ENCODE results near the gene FAU.
"Not testable (repeated sequence)": the region's sequence is repeated elsewhere in the genome, so short reads cannot be mapped to it uniquely, and the experiment has no call there.

The FAU gene

DNA sequence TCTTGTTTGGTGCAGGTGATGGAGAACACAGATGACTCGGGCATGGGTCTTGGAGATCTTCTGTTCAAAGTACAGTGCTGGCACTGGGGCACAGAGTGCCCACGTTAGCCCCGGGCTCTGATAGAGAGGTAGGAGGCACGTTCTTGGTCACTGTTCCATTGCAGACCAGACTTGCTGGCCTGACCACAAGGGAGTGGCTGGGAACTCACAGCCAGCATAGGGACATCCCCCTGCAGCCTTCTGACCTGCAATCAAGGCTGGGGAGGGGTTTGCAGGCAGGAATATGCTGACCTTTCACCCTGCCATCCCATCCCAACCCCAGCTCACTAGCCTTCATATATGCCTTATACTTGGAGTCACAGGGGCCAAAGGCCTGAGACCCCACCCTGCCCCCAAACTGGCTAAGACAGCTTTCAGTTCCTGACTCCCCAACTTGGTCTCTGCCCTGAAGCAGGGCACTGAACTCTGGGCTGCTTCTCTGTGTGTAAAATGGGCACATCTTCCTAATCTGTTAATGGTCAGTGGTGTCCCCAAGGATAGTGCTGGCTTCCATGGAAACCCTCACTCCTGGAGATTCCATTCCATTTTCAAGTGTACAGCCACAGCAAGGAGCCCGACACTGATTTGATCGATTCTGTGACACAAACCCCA is 4.8 kb upstream of the FAU start:
- DNase-seq (ENCODE audit: insufficient read length, low spot score) (no peak), FAIRE-seq (no peak)
- TF ChIP-seq POLR2A (IDR thresholded peaks at IDR 0.05; ENCODE audit: low read depth, low read length): no peak; the same call in 1 of the 2 replicates
- peak; percentile 51; the same call in 1 of the 2 replicates for TF ChIP-seq POLR2AphosphoS5 (IDR thresholded peaks at IDR 0.05; ENCODE audit: low read depth, low read length)

DNA sequence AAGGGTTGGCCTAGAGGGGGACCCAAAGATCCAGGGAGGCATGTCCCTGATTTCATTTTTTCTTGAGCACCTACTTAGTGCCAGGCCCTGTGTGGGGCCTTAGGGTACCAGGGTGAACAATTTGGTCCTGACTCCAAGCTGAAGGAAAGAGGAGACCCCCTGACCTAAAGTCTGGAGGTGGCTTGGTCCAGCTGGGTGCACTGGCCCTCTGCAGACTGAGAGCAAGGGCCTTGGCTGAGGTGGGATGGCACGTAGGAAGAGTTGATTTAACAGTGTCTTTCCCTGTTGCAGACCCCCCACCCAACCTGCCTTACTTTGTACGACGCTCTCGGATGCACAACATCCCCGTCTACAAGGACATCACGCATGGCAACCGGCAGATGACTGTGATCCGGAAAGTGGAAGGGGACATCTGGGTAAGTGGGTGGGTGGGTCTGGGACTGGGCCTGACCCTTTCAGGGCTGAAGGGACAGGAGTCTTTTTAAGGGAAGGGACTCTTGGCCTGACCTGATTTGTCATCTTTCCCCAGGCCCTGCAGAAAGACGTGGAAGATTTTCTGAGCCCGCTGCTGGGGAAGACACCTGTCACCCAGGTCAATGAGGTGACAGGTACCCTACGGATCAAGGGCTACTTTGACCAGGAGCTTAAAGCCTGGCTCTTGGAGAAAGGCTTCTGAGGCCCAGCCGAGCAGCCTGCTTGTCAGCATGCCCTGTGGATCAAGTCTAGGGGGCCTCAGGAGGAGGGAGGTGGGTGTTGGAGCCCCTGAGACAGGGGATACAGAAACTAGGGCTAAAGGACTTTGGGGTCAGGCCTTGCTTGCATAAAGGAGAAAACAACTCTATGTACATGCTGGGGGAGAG is 3.5 kb upstream of the FAU start:
- FAIRE-seq: no peak
- TF ChIP-seq SPI1 (IDR thresholded peaks at IDR 0.05; ENCODE audit: low read depth, low read length) (no peak), POU2F2 (IDR thresholded peaks at IDR 0.05; ENCODE audit: low read depth, low read length) (no peak), POLR2AphosphoS5 (IDR thresholded peaks at IDR 0.05; ENCODE audit: low read depth, low read length) (no peak), POLR2A (IDR thresholded peaks at IDR 0.05; ENCODE audit: low read depth, low read length) (no peak), PAX5 (IDR thresholded peaks at IDR 0.05; ENCODE audit: insufficient read depth, low read length, severe bottlenecking) (no peak), TAF1 (IDR thresholded peaks at IDR 0.05; ENCODE audit: low read depth, low read length) (no peak)
- DNase-seq (ENCODE audit: insufficient read length, low spot score): no peak

DNA sequence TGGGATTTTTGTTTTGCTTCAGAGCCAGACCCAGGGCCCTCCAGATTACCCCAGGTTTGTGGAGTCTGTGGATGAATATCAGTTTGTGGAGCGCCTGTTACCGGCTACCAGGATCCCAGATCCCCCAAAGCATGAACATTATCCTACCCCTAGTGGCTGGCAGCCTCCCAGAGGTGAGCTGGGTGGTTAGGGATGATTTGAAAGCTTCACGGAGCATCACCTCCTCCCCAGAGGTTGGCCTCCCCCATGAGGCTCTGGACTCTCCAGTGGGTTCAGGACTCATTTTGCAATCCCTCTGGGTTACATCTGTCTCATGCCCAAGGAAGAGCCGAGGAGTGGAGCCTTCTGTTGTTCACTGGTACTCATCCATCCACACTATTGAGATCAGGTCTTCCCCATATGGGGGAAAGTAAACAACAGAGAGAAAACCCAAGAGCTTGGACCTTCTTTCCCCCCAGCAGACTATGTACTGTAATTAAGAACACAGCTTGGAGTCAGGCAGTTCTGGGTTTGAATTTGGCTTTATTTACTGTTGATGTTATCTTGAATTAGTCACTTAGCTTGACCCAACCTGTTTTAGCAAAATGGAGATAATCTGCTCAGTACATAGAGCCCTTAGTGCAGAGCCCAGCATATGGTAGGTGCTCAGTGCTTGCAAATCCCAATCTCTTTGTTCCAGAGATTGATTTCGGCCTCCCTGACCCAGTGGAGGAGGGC is 2.7 kb upstream of the FAU start:
- no peak for TF ChIP-seq SPI1 (IDR thresholded peaks at IDR 0.05; ENCODE audit: low read depth, low read length)
- TF ChIP-seq TAF1 (IDR thresholded peaks at IDR 0.05; ENCODE audit: low read depth, low read length): no peak
- no peak for TF ChIP-seq PAX5 (IDR thresholded peaks at IDR 0.05; ENCODE audit: insufficient read depth, low read length, severe bottlenecking)
- TF ChIP-seq POLR2A (IDR thresholded peaks at IDR 0.05; ENCODE audit: low read depth, low read length): no peak
- no peak for TF ChIP-seq POU2F2 (IDR thresholded peaks at IDR 0.05; ENCODE audit: low read depth, low read length)
- no peak for TF ChIP-seq POLR2AphosphoS5 (IDR thresholded peaks at IDR 0.05; ENCODE audit: low read depth, low read length)
- DNase-seq (ENCODE audit: insufficient read length, low spot score) (no peak), FAIRE-seq (no peak)

DNA sequence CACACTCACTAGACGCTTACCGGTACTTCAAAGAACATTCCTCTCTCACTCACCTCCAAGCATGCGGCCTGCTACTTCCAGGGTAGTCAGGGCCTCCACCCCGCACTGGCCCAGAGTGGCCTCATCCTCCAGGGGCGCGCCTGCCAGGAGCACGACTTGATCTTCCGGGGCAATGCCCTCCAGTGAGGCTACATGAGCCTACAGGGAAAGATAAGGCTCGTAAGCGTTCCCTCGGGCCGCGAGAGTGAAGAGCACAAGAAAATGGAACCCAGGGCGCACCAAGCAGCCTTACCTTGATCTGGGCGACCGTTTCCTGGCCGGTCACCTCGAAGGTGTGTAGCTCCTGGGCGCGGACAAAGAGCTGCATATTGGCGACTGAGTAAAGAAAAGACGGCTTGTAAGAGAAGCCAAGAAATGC is 478 bp downstream of the FAU start:
- DNase-seq (ENCODE audit: insufficient read length, low spot score): no peak
- FAIRE-seq: peak; percentile 76
- no peak for TF ChIP-seq SPI1 (IDR thresholded peaks at IDR 0.05; ENCODE audit: low read depth, low read length)
- TF ChIP-seq POU2F2 (IDR thresholded peaks at IDR 0.05; ENCODE audit: low read depth, low read length): no peak
- TF ChIP-seq TAF1 (IDR thresholded peaks at IDR 0.05; ENCODE audit: low read depth, low read length): no peak

DNA sequence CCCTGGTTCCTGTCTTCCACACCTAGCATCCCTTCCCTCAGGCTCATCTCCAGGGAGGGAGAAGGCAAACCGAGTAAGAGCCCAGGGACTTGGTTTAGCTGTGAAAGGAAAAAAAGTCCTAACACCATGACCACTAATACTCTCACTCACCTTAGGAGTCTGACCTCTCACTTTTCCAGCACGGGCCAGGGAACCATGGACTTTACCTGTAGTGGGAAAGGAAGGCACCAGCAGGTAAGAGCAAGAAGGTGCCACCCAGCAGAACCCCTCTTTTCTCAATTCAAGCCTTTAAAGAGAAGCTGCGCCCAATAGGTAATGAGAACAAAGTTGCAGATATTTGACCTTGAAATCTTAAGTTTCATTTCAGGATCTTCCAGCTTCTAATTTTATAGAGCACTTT is 1.1 kb downstream of the FAU start:
- DNase-seq (ENCODE audit: insufficient read length, low spot score) (no peak), FAIRE-seq (no peak)
- TF ChIP-seq POLR2AphosphoS5 (IDR thresholded peaks at IDR 0.05; ENCODE audit: low read depth, low read length) (0 out of 2 replicates have a peak, but pooled peaks have one; percentile 18), TAF1 (IDR thresholded peaks at IDR 0.05; ENCODE audit: low read depth, low read length) (no peak), POU2F2 (IDR thresholded peaks at IDR 0.05; ENCODE audit: low read depth, low read length) (no peak), PAX5 (IDR thresholded peaks at IDR 0.05; ENCODE audit: insufficient read depth, low read length, severe bottlenecking) (no peak), POLR2A (IDR thresholded peaks at IDR 0.05; ENCODE audit: low read depth, low read length) (no peak), SPI1 (IDR thresholded peaks at IDR 0.05; ENCODE audit: low read depth, low read length) (no peak)

DNA sequence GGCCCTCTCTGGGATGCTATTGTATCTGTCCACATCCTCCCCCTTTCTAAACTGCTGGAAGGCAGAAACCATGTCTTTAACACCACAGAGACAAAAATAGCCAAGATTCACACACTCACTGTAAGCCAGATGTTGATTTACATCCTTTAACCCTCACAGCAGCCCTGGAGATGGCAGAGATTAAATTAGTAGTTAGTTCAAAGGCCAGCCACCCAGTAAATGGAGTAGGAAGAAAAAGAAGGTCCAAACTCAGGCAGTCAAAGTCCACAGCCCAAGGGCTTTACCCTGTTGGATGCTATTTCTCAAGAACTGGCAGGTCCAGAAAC is 2.3 kb downstream of the FAU start:
- no peak for FAIRE-seq
- TF ChIP-seq POLR2AphosphoS5 (IDR thresholded peaks at IDR 0.05; ENCODE audit: low read depth, low read length): no peak
- TF ChIP-seq POLR2A (IDR thresholded peaks at IDR 0.05; ENCODE audit: low read depth, low read length): no peak
- TF ChIP-seq POU2F2 (IDR thresholded peaks at IDR 0.05; ENCODE audit: low read depth, low read length): no peak
- no peak for TF ChIP-seq SPI1 (IDR thresholded peaks at IDR 0.05; ENCODE audit: low read depth, low read length)
- no peak for TF ChIP-seq TAF1 (IDR thresholded peaks at IDR 0.05; ENCODE audit: low read depth, low read length)
- no peak for TF ChIP-seq PAX5 (IDR thresholded peaks at IDR 0.05; ENCODE audit: insufficient read depth, low read length, severe bottlenecking)

DNA sequence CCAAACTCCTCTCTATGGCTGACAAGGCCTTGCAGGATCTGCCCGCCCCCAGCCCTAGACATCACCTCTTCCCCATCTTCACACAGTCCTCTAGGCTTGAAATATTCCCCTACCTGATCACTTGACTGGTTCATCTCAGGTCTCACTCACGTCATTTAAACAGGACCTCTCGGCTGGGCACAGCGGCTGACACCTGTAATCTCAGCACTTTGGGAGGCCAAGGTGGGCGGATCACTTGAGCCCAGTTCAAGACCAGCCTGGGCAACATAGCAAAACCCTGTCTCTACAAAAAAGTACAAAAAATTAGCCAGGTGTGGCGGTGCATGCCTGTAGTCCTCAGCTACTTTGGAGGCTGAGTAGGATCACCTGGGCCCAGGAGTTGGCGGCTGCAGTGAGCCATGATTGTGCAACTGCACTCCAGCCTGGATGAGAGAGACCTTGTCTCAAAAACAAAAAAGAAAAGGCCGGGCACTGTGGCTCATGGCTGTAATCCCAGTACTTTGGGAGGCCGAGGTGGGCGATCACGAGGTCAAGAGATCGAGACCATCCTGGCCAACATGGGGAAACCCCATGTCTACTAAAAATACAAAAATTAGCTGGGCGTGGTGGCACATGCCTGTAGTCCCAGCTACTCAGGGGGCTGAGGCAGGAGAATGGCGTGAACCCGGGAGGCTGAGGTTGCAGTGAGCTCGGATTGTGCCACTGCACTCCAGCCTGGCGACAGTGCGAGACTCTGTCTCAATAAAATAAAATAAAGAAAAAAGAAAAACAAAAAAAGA is 2.9 kb downstream of the FAU start:
- not testable (repeated sequence) for DNase-seq (ENCODE audit: insufficient read length, low spot score); FAIRE-seq

More for the DNA sequence above, 2.3 kb downstream of the FAU start:
- no peak for DNase-seq (ENCODE audit: insufficient read length, low spot score)

DNA sequence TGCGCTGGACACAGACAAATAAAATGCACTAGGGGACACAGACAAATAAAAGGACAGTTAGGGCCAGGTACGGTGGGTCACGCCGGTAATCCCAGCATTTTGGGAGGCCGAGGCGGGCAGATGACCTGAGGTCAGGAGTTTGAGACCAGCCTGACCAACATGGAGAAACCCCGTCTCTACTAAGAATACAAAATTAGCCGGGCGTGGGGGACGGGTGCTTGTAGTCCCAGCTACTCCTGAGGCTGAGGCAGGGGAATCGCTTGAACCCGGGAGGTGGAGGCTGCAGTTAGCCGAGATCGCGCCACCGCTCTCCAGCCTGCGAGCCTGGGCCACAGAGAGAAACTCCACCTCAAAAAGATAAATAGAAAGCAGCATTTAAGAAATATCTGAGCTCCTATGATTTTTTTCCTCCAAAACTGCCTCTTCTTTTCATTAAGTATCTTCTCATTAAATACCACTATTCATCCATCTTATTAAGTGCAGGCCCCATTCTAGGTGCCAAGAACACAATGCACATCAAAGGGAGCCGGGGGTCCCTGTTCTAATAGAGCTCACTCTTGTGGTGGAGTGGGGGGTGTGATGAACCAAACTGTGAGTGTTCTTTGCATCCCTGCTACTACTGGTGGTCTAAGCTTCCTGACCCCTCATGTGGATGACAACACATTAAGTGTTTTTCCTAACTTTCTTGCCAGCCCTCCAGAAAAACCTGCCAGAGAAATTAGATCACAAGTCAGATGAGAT is 3.7 kb downstream of the FAU start:
- TF ChIP-seq POLR2A (IDR thresholded peaks at IDR 0.05; ENCODE audit: low read depth, low read length) (no peak), PAX5 (IDR thresholded peaks at IDR 0.05; ENCODE audit: insufficient read depth, low read length, severe bottlenecking) (no peak), POLR2AphosphoS5 (IDR thresholded peaks at IDR 0.05; ENCODE audit: low read depth, low read length) (no peak), POU2F2 (IDR thresholded peaks at IDR 0.05; ENCODE audit: low read depth, low read length) (no peak)
- DNase-seq (ENCODE audit: insufficient read length, low spot score): no peak
- FAIRE-seq: no peak

More for the DNA sequence above, 2.9 kb downstream of the FAU start:
- peak; percentile 53; the same call in 1 of the 2 replicates for TF ChIP-seq POLR2AphosphoS5 (IDR thresholded peaks at IDR 0.05; ENCODE audit: low read depth, low read length)
- peak; percentile 22 for TF ChIP-seq POLR2A (IDR thresholded peaks at IDR 0.05; ENCODE audit: low read depth, low read length)

Data from GM12891 (cell line).